ENCODE measurements around the gene HSCB.

Gene HSCB

GRCh38 chr22:28711820-28712777, 29.7 kb upstream of the HSCB start:
- H3K27ac ChIP-seq = peak overlapping the region; percentile 92
- DNase-seq (ENCODE audit: low read depth, low spot score) = peak; percentile 53
- no peaks in the 10 kb centered on the region for H3K9me3 ChIP-seq (ENCODE audit: low read depth, low read length)
- TF ChIP-seq POLR2AphosphoS5 (IDR thresholded peaks at IDR 0.05; ENCODE audit: borderline replicate concordance, low read depth, low read length) (no peak), EZH2 (IDR thresholded peaks at IDR 0.05) (no peak), FOXP2 (optimal IDR thresholded peaks at IDR 0.05; ENCODE audit: control extremely low read depth, extremely low read length, insufficient read depth) (no peak)
- peak overlapping the region; percentile 53 for H3K4me3 ChIP-seq
- H3K9ac ChIP-seq (ENCODE audit: insufficient read length) = no peak overlapping the region
- peaks cover 20% of the 10 kb centered on the region for H3K36me3 ChIP-seq (ENCODE audit: insufficient read depth, low read length)

- Histone ChIP-seq H3K4me3 (no peak overlapping the region), H3K9me3 (ENCODE audit: low read depth, low read length) (no peaks in the 10 kb centered on the region), H3K27ac (no peak overlapping the region), H3K9ac (ENCODE audit: insufficient read length) (no peak overlapping the region), H3K36me3 (ENCODE audit: insufficient read depth, low read length) (peaks cover 25% of the 10 kb centered on the region)
- no peak for DNase-seq (ENCODE audit: low read depth, low spot score)
- TF ChIP-seq EZH2 (IDR thresholded peaks at IDR 0.05) (no peak), POLR2AphosphoS5 (IDR thresholded peaks at IDR 0.05; ENCODE audit: borderline replicate concordance, low read depth, low read length) (no peak), FOXP2 (optimal IDR thresholded peaks at IDR 0.05; ENCODE audit: control extremely low read depth, extremely low read length, insufficient read depth) (no peak)
Observed at GRCh38 chr22:28714043-28714628, 27.7 kb upstream of the HSCB start.

GRCh38 chr22:28715611-28716010, 26.2 kb upstream of the HSCB start:
- no peak overlapping the region for H3K27ac ChIP-seq
- no peak overlapping the region for H3K9ac ChIP-seq (ENCODE audit: insufficient read length)
- DNase-seq (ENCODE audit: low read depth, low spot score) = no peak
- TF ChIP-seq FOXP2 (optimal IDR thresholded peaks at IDR 0.05; ENCODE audit: control extremely low read depth, extremely low read length, insufficient read depth) (no peak), POLR2AphosphoS5 (IDR thresholded peaks at IDR 0.05; ENCODE audit: borderline replicate concordance, low read depth, low read length) (no peak), EZH2 (IDR thresholded peaks at IDR 0.05) (no peak)
- H3K36me3 ChIP-seq (ENCODE audit: insufficient read depth, low read length) = peaks cover 25% of the 10 kb centered on the region
- no peaks in the 10 kb centered on the region for H3K9me3 ChIP-seq (ENCODE audit: low read depth, low read length)
- no peak overlapping the region for H3K4me3 ChIP-seq

GRCh38 chr22:28716686-28717085, 25.2 kb upstream of the HSCB start:
- no peak overlapping the region for H3K4me3 ChIP-seq
- H3K27ac ChIP-seq = no peak overlapping the region
- H3K9ac ChIP-seq (ENCODE audit: insufficient read length) = no peak overlapping the region
- TF ChIP-seq FOXP2 (optimal IDR thresholded peaks at IDR 0.05; ENCODE audit: control extremely low read depth, extremely low read length, insufficient read depth) (no peak), EZH2 (IDR thresholded peaks at IDR 0.05) (no peak), POLR2AphosphoS5 (IDR thresholded peaks at IDR 0.05; ENCODE audit: borderline replicate concordance, low read depth, low read length) (no peak)
- H3K9me3 ChIP-seq (ENCODE audit: low read depth, low read length) = no peaks in the 10 kb centered on the region
- H3K36me3 ChIP-seq (ENCODE audit: insufficient read depth, low read length) = peaks cover 29% of the 10 kb centered on the region
- DNase-seq (ENCODE audit: low read depth, low spot score) = no peak

- no peak for DNase-seq (ENCODE audit: low read depth, low spot score)
- peaks cover 36% of the 10 kb centered on the region for H3K36me3 ChIP-seq (ENCODE audit: insufficient read depth, low read length)
- H3K27ac ChIP-seq = no peak overlapping the region
- TF ChIP-seq EZH2 (IDR thresholded peaks at IDR 0.05) = no peak
- no peak for TF ChIP-seq POLR2AphosphoS5 (IDR thresholded peaks at IDR 0.05; ENCODE audit: borderline replicate concordance, low read depth, low read length)
- no peak for TF ChIP-seq FOXP2 (optimal IDR thresholded peaks at IDR 0.05; ENCODE audit: control extremely low read depth, extremely low read length, insufficient read depth)
- no peak overlapping the region for H3K9ac ChIP-seq (ENCODE audit: insufficient read length)
- H3K9me3 ChIP-seq (ENCODE audit: low read depth, low read length) = no peaks in the 10 kb centered on the region
- no peak overlapping the region for H3K4me3 ChIP-seq
Observed at GRCh38 chr22:28718044-28718443, 23.8 kb upstream of the HSCB start.

GRCh38 chr22:28728002-28728401, 13.8 kb upstream of the HSCB start:
- TF ChIP-seq FOXP2 (optimal IDR thresholded peaks at IDR 0.05; ENCODE audit: control extremely low read depth, extremely low read length, insufficient read depth) (no peak), POLR2AphosphoS5 (IDR thresholded peaks at IDR 0.05; ENCODE audit: borderline replicate concordance, low read depth, low read length) (no peak), EZH2 (IDR thresholded peaks at IDR 0.05) (no peak)
- no peak overlapping the region for H3K4me3 ChIP-seq
- H3K9me3 ChIP-seq (ENCODE audit: low read depth, low read length) = no peaks in the 10 kb centered on the region
- no peak for DNase-seq (ENCODE audit: low read depth, low spot score)
- peaks cover 33% of the 10 kb centered on the region for H3K36me3 ChIP-seq (ENCODE audit: insufficient read depth, low read length)
- no peak overlapping the region for H3K27ac ChIP-seq
- H3K9ac ChIP-seq (ENCODE audit: insufficient read length) = no peak overlapping the region

- H3K36me3 ChIP-seq (ENCODE audit: insufficient read depth, low read length) = peaks cover 35% of the 10 kb centered on the region
- H3K9ac ChIP-seq (ENCODE audit: insufficient read length) = no peak overlapping the region
- DNase-seq (ENCODE audit: low read depth, low spot score) = no peak
- no peak overlapping the region for H3K27ac ChIP-seq
- TF ChIP-seq EZH2 (IDR thresholded peaks at IDR 0.05) = no peak
- no peak for TF ChIP-seq POLR2AphosphoS5 (IDR thresholded peaks at IDR 0.05; ENCODE audit: borderline replicate concordance, low read depth, low read length)
- no peak for TF ChIP-seq FOXP2 (optimal IDR thresholded peaks at IDR 0.05; ENCODE audit: control extremely low read depth, extremely low read length, insufficient read depth)
- H3K4me3 ChIP-seq = no peak overlapping the region
- no peaks in the 10 kb centered on the region for H3K9me3 ChIP-seq (ENCODE audit: low read depth, low read length)
Observed at GRCh38 chr22:28728621-28729313, 13.1 kb upstream of the HSCB start.

GRCh38 chr22:28730179-28730578, 11.7 kb upstream of the HSCB start:
- no peaks in the 10 kb centered on the region for H3K9me3 ChIP-seq (ENCODE audit: low read depth, low read length)
- no peak overlapping the region for H3K9ac ChIP-seq (ENCODE audit: insufficient read length)
- H3K4me3 ChIP-seq = no peak overlapping the region
- TF ChIP-seq POLR2AphosphoS5 (IDR thresholded peaks at IDR 0.05; ENCODE audit: borderline replicate concordance, low read depth, low read length) (no peak), FOXP2 (optimal IDR thresholded peaks at IDR 0.05; ENCODE audit: control extremely low read depth, extremely low read length, insufficient read depth) (no peak), EZH2 (IDR thresholded peaks at IDR 0.05) (no peak)
- peaks cover 28% of the 10 kb centered on the region for H3K36me3 ChIP-seq (ENCODE audit: insufficient read depth, low read length)
- no peak for DNase-seq (ENCODE audit: low read depth, low spot score)
- no peak overlapping the region for H3K27ac ChIP-seq
